NCI-H82 (cell line): ENCODE measurements around the gene GCKR.

Experiments
- DNase-seq: peaks from one replicate; lab custom pipeline; 2025; lab: John Stamatoyannopoulos, UW

The GCKR gene, protein sequence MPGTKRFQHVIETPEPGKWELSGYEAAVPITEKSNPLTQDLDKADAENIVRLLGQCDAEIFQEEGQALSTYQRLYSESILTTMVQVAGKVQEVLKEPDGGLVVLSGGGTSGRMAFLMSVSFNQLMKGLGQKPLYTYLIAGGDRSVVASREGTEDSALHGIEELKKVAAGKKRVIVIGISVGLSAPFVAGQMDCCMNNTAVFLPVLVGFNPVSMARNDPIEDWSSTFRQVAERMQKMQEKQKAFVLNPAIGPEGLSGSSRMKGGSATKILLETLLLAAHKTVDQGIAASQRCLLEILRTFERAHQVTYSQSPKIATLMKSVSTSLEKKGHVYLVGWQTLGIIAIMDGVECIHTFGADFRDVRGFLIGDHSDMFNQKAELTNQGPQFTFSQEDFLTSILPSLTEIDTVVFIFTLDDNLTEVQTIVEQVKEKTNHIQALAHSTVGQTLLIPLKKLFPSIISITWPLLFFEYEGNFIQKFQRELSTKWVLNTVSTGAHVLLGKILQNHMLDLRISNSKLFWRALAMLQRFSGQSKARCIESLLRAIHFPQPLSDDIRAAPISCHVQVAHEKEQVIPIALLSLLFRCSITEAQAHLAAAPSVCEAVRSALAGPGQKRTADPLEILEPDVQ

DNA sequence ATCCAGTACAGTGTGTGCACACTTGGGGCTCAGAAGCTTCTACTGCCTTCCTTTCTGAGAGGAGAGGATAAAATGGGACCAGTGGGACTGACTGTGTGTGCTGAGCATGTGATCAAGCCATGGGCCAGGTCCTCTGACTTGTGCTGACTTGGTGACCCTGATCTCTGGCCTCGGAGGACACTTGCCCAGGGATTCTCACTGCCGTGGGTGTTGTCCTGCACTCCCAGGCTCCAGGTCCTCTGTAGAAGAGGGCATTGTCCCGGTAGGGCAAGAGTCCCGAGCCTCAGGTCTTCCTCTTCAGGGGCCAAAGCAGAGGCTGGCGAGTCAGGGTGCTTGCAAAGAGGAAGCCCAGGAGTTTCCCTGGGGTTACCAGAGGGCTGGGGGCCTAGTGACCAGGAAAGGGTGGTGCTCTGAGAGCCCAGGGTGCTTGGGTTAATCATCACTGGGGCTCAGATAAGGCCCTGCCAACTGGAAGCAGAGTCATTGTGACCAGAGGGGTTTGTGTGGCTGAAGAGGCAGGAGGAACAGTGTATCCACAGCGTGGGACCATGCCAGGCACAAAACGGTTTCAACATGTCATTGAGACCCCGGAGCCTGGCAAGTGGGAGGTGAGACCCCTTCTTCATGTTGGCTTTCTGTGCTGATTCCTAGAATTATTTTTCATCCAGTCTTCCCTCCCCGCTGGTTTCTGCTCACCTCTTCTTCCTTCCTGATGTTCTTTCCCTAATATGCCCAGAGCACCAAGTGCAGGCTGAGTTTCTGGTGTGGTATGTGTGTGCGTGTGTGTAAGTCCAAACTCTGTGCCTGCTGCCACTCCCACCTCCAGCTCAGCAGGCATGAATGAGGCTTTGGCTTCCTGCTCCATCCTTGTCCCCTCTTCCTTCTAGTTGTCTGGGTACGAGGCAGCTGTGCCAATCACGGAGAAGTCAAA, at the start of gene GCKR:
Gene GCKR, plus strand, starts transcription at position 483 of the 931 bp plus-strand sequence. Its CDS starts 66 bp downstream, at position 549.
- DNase-seq = no peak

DNA sequence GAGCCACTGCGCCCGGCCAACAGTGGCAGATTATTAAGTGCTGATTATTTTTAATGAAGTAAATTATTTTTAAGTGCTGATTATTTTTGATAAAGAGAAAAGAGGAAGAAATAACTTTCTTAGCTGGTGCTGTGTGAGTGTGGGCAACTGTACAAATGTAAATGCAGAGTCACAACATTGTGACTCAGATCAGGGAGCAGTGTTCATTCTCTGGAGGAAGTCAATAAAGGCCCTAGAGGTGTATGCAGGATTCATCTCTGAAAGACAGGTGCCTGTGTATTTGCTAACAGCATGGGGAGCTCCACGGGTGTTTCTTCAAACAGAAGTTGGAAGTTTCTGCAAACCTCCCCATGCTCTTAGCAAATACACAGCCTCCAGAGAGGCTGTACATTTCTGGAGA, 48.3 kb upstream of the GCKR start:
- DNase-seq = no peak

DNA sequence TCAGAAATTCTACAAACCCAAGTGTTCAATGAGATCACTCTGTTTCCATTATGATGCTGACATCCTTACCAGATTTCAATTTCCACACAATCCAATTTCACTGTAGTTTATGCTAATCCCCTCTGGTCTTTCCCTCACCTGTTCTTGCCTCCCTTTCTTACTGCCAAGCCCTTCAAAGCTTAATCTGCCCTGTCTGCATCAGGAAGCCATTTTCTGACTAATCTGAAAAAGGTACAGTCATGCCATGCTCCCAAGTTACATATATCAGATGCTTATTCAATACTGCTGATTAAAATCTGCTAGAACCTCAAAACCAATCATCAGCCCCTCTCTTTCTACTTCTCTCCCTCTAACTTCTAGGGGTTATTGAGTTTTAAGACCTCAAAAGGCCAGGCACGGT, 45.5 kb upstream of the GCKR start:
- DNase-seq = peak; percentile 81

DNA sequence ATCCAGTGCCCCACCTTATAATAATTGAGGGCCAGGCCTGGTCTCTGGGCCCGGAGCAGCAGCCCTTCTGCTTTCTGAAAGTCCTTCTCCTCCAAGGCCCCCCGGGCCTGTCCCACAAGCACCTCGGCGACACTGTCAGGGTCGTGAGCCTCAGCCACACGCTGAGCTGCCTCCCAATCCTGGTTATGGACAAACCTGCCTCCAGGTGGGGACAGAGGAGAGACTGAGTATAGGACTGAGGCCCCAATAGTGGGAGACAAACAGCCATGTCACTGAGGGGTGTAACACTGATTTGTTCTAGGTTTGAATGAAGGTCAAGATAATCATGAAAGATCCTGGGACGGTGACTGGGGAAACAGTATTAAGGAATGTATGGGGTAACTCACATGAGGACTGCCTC, 42.7 kb upstream of the GCKR start:
- DNase-seq = no peak

DNA sequence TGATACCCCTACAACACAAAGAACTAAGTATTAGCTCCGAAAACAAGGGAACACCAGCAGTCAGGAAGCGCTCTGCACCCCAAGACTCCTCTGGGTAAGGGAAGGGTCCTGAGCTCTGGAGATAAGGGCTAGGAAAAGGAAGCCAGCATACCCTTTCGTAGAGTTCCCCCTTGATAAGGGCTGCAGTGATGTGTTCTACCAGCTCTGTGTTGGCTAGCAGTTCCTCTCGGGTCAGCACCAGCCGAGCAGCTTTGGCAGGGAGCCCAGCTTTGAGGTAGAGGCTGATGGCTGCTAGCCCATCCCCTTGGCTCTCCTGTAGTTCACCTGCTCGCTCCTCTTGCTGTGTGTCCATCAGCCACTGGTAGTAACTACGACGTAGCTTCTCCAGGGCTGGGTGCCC, 35.5 kb upstream of the GCKR start:
- DNase-seq = no peak

DNA sequence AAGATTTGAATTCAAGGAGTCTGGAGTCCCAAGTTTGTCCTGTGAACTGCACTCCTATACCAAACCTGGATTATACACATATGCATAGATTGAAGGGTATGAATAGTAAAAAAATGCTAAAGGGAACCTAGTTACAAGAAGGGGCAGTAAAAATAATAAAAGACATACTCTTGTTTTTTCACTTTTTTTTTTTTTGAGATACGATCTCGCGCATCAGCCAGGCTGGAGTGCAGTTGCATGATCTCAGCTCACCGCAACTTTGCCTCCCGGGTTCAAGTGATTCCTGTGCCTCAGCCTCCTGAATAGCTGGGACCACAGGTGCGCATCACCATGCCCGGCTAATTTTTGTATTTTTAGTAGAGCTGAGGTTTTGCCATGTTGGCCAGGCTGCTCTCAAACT, 32.2 kb upstream of the GCKR start:
- no peak for DNase-seq

DNA sequence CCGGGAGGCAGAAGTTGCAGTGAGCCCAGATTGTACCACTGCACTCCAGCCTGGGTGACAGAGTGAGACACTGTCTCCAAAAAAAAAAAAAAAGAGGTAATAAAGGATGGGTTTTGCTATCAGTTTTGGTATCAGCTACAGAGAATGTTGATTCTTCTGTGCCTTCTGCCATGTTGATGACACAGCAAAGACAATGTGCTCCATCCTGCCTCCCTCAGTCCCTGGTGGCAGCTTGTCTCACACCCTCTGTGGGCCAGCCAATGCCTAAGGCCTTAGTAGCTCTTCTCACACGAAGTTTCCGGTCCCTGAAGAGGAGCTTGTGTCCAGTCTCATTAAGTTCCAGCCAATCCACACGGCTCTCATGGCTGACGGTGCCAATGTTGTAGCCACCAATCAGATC, 24.7 kb upstream of the GCKR start:
- no peak for DNase-seq

DNA sequence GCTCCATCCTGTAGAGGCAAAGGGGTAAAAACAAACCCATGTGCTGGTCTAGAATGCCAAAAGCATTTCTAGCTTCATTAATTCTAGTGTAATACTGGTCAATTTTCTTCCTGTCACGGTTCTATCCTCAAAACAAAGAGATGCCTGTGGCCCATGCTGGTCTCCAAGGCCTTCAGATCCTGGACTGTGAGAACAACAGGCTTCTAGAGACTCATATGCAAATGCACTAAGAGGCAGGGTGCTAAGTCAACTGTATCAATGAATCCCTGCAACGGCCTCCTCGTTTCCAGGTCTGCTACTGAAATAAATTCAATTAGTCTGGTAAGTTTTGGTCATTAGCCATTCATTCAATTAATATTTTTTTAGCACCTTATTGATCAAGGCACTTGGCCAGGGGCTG, 11.1 kb upstream of the GCKR start:
- no peak for DNase-seq

DNA sequence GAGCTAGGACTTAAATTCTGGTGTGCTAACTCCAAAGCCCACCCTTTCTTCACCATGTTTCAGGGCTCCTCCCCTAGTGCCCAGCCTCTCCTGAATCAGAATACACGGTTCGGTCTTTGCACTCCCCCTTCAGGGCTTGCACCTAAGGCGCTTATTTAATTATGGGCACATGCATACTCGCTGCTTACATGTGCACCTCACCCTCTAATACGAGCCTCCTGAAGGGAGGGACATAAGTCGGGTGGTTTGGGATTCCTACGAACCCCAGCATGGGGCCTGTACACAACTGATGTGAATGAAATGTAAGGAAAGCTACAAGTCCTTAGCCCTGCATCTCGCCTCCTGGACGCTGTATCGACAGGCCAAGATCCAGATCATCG, 7.5 kb upstream of the GCKR start:
- peak; percentile 87 for DNase-seq

DNA sequence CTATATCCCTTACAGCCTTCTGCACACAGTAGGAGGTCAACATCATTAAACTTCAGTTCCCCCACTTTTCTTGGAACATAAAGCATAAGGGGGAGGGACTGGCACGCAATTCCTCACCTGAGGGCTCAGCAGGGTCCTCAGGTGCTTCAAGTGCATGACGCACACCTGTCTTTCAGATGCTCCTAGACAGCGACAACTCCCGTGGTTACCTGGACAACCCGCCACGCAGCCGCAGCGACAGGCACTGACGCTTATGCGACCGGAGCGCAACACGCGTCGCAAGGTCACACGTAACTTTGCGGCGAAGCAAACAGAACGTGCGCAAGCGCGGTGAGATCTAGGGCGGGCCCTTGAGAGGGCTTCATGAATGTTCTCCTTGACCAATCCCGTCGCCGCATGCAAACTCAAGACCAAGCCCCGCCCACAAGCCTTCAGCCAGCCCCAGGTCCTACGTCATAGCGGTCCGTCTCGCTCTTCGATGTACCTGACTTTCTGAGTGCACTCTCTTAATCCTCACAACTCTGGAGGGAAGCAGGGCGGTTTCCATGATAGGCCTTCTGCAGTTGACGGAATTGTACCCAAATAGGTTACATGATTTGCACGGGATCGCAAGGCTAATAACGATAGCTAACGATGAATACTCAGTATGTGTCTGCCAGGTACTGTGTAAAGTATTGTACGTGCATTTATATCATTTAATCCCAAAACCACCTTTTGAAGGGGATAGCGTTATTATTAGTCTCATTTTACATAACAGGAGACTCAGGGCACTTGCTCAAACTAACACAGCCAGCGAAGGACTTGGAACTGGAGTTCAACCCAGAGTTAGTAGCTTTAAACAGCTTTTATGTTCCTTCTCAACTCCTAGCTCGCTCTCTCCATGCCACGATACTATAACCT, 6.9 kb upstream of the GCKR start, which contains the start of gene IFT172:
Gene IFT172, minus strand, starts transcription at position 246 of the 900 bp plus-strand sequence. Its CDS starts 90 bp downstream, at position 156.
- DNase-seq = peak; percentile 100

DNA sequence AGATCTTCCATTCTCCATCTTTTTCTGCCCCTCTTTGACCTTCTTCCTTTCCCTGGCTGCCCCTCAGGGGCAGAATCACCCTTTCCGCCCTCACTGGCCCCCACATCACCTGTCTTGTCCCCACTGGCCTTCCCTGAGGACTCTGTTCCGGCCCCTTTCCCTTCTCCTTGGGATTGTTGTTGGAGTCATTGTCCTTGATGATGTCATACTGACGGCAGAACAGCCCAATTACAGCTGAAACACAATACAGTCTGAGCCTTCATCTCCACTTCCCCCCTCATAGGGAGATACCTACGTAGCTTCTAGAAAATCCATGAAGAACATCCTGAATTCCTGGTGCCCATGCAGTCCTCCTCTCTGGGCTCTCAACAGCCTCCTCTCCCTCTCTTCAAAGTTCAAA, 4.1 kb upstream of the GCKR start:
- DNase-seq = no peak

DNA sequence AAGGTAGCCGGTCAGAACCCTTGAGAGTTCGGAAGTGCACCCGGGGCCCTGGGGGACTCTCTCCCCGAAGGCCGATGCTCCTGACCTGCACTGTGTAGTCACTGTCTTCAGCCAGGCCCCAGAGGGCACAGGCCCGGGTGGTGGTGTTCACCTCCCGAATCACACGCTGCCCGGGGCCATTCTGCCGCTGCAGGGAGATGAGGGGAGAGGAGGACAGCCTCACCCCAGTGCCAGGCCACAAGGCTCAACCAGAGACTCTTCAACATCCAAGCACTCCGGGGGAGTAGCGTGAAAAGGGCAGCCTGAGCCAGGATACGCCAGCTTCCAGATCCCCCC, 2.7 kb upstream of the GCKR start:
- DNase-seq = no peak

DNA sequence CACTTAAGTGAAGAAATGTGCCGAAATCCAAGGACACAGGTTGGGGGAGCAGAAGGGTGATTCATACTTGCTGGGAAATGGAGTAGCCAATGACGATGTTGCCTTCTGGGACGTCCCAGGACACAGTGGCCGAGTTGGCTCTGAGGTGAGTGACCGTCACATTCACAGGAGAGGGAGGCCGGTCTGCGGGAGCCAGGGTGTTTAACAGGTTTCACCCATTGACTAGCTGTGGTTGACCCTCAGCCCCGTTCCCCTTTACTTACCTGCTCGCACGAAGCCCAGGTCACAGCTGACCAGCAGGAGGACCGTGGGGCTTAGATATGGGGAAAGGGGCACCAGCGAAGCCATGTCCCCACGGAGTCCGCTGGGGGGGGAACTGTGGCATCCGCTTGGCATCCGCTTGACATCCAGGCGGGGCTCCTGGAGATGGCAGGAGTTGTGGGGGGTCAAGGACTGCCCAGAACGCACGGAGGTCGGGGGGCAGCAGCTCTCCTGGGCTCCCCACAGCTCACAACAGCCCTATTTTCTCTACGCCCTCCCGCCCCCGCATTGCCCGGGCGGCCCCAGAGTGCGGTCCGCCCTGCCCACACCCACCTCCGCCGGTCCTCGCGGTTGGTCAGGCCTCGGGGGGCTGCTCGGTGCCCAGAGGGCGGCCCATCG, 2.2 kb upstream of the GCKR start:
- DNase-seq = no peak

DNA sequence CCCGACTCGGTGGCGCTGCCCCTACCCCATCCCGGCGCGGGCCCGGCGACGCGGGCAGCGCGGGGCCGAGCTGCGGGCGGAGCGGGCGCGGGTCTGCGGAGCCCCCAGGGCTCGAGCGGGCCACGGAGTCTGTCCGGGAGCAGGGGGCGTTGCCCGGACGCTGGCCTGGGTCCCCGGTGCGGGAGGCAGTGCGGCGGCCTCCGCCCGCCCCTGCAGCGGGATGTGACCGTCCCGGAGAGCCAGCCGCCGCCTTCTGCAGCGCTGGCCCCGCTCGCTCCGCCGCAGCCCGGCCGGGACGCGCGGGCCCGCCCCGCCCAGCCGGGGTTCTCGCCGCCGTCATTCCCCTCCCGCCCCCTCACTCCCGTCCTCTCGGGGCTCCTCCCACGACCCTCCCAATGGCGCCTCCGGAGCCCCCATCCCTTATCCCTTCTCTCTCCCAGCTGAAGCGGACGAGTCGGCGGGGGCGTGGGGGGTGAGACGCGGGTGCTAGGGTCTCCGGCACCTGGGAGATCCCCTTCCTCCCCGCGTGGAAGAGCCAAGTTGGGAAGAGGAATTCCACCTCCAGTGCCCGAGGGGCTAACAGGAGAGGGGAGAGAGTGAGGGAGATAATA, 1.6 kb upstream of the GCKR start, which contains the start of gene FNDC4:
Gene FNDC4, minus strand, starts transcription at position 257 of the 611 bp plus-strand sequence. CDS start 521 bp downstream, outside the sequence.
- peak; percentile 58 for DNase-seq

DNA sequence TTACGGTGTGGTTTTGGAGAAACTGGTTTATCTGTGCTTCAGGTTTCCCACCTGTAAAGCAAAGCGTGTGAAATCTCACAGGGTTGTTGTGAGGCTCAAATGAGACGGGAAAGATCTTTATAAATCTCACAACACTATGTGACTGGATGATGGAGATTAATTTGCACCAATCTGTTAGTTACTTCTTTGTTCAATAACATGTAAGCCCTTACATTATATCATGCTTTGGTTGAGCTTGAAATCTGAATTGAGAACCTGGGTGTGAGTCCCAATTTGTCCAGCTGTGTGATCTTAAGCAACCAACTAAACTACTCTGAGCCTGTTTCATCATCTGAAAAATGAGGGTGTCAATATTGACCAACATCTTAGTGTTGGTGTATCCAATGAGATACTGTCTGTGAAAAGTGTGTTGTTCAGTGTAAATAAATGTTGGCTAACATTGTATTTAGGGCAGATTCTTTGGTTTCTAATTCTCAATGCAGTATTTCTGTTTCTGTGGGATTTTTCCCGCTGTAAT, 741 bp upstream of the GCKR start:
- DNase-seq = no peak

DNA sequence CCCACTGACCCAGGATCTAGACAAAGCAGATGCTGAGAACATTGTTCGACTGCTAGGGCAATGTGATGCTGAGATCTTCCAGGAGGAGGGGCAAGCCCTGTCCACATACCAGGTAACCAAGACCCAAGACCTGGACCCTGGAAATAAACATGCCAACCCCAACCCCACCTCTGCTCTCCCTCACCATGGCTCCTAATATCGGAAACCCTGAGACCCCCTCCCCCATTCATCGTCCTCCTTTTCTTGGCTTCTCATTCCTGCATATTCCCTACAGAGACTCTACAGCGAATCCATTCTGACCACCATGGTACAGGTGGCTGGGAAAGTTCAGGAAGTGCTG, 619 bp downstream of the GCKR start:
- DNase-seq = no peak

DNA sequence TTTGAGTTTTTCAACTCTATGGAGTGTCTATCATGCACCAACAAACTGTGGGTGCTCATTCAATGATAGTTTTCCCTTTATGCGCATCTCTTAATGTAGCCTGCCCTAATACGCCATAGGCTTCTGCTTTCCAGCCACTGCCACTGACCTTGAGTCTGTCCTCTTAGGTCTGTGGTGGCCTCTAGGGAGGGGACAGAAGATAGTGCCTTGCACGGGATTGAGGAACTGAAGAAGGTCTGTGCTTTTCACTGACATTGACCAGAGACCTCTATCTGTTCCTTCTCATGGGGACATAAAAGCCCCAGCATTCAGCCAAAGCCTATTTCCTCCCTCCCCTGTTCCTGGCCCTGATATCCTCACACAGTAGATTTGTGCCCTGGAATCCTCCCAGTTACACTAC, 2.3 kb downstream of the GCKR start:
- no peak for DNase-seq

DNA sequence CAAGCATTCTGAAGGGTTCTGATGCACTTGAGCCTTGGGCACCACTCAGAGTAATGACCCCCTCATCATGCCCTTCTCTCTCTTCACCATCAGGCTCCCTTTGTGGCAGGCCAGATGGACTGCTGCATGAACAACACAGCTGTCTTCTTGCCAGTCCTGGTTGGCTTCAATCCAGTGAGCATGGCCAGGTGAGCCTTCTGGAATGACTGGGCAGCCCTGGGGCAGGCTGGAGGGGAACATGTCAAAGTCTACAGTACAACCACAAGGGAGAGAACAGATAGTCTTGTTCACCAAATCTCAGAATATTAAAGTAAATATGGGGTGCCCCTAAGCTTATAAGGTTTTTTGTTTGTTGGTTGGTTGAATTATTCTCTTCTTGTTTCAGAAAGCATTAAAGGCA, 4.4 kb downstream of the GCKR start:
- DNase-seq = no peak

DNA sequence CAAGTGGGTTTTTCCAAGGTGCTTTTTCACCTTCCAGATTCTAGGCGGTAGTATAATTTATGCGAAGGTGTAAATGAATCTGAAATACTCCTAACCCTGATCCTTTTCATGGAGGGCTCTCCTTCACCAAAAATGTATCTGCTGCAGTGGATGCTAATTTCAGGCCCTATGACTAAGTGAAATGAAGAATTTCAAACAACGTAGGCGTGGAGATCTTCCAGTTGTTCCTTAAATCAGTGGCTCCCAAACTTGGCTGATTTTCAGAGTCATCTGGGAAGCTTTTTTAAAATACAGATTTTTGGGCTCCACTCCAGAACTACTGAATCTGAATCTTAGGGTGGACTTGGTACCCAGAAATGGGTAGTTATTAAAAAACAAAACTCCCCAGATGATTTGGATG, 5.5 kb downstream of the GCKR start:
- no peak for DNase-seq

DNA sequence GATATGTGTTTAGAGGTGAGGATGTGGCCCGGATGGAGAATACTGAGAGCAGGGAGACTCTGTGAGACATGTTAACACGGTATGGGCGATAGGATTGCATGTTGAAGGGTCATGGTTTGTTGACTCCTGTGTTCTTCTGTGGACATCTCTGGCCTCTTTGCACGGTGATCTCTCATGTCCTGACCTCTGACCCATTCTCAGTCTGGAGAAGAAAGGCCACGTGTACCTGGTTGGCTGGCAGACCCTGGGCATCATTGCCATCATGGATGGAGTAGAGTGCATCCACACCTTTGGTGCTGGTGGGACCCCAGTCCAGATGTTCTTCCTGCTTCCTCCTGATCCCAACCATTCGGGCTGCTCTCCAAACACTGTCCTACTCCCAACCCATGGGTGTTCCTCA, 9.9 kb downstream of the GCKR start:
- DNase-seq = no peak
